ENCODE results near the gene KCNK3.

KCNK3 gene

DNA sequence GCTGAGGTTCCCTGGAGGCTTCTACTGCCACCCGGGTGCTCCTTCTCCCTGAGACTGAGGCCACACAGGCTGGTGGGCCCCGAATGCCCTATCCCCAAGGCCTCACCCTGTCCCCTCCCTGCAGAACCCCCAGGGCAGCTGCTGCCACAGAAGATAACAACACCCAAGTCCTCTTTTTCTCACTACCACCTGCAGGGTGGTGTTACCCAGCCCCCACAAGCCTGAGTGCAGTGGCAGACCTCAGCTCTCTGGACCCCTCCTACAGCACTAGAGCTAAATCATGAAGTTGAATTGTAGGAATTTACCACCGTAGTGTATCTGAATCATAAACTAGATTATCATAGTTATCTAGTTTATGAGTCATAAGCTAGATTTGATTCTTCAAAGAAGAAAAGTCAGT is 86.0 kb downstream of the KCNK3 start:
- DNase-seq (ENCODE audit: low read depth in 1 of 2, low spot score in 1 of 2) = no peak

DNA sequence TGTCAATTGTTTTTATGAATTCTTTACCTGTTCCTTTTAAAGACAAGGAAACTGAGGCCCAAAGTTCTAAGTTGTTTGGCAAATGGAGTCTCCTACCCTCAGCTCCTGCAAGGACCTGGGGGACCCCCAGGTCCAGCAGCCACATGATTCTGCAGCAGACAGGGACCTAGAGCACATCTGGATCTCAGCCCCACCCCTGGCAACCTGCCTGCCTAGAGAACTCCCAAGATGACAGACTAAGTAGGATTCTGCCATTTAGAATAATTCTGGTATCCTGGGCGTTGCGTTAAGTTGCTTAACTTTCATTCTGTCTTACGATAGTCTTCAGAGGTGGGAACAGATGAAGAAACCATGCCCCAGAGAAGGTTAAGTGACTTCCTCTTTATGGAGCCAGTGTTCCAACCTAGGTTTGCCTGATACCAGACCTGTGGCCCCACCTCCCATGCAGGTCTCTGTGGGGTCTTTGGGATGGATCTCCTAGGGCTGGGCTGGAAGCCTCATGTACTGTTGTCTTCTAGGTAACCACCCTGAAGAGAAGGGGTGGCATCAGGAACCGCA is 87.8 kb downstream of the KCNK3 start:
- no peak for DNase-seq (ENCODE audit: low read depth in 1 of 2, low spot score in 1 of 2)
